ENCODE measurements around the gene AKR1E2. TPM values are rescaled to one million over a fixed set of nuclear protein-coding genes. Genes with fewer than 3 reads are reported as not detected.
A peak's percentile ranks its signal among the peaks of the same experiment; 100 is the strongest.

The AKR1E2 gene
- total RNA-seq, 2 donors from 2014 or later, result 1.8 to 16.2 TPM

DNA sequence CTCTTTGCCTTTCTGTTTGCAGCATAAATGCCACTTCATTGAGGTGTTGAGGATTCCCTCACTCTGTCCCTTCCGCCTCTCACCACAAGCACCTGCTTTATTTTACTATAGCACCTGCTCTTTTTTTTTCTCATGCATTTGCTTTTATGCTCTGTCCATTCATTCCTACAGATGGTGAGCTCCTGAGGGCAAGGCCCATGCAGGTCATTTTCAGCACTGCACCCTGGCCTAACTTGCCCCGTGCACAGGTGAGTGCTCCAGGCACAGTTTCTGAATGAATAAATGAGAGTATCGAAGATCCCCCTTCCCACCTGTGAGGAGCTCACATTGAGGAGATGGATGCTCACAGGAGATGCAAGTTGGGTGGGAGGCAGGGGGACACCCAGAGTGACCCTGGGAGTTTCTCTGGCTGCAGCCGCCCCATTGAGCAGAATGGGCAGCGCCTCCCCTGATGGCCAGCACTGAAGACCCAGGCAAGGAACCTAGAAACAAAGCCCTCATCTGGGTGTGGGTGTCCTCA lies 1.2 kb upstream of the AKR1E2 start:
- no peaks in the 10 kb centered on the region for H3K9me3 ChIP-seq
- no peaks in the 10 kb centered on the region for H3K36me3 ChIP-seq
- H3K4me1 ChIP-seq (replicated peaks), result no peaks in the 10 kb centered on the region
- DNase-seq (ENCODE audit: low spot score), result no peak
- no peak for TF ChIP-seq POLR2AphosphoS5 (IDR thresholded peaks at IDR 0.05)
- peaks cover 2% of the 10 kb centered on the region for H3K27me3 ChIP-seq (replicated peaks; ENCODE audit: insufficient read depth)
- WGBS, result 91% methylated on average over 4 of the region's 5 CpGs
- H3K27ac ChIP-seq, result no peak overlapping the region
- H3K4me3 ChIP-seq, result no peak overlapping the region
- intact Hi-C loops (cut with DNase I), result loop anchor here (10.0 kb wide), 1 partner anchor 610 kb away; no protein-coding TSS in a partner anchor

DNA sequence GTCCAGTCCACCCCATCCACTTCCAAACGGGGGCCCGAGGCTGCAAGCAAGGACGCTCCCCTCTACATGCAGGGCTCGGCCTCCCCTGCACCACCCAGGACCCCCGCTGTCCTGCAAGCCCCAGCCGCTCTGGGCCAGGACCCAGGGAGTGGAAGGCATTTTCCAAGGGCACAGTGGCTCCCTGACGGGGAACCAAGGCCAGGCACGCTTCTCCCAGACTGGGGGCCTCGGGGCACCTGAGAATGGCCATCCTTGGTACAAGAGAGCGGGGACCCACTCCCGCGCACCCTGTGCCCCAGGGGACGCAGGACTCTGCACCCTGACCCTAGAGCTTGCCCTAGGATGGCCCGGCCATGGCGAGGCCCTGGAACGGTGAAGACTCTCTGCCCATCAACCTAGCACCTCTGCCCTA lies 545 bp upstream of the AKR1E2 start:
- H3K27me3 ChIP-seq (replicated peaks; ENCODE audit: insufficient read depth), result peaks cover 2% of the 10 kb centered on the region
- no peaks in the 10 kb centered on the region for H3K36me3 ChIP-seq
- no peak overlapping the region for H3K27ac ChIP-seq
- intact Hi-C loops (cut with DNase I), result loop anchor here (10.0 kb wide), 1 partner anchor 609 kb away; no protein-coding TSS in a partner anchor
- no peak overlapping the region for H3K4me3 ChIP-seq
- no peak for DNase-seq (ENCODE audit: low spot score)
- H3K9me3 ChIP-seq, result no peaks in the 10 kb centered on the region
- TF ChIP-seq POLR2AphosphoS5 (IDR thresholded peaks at IDR 0.05) (no peak), POLR2A (IDR thresholded peaks at IDR 0.05) (no peak)
- TF ChIP-seq, protein P1, sequence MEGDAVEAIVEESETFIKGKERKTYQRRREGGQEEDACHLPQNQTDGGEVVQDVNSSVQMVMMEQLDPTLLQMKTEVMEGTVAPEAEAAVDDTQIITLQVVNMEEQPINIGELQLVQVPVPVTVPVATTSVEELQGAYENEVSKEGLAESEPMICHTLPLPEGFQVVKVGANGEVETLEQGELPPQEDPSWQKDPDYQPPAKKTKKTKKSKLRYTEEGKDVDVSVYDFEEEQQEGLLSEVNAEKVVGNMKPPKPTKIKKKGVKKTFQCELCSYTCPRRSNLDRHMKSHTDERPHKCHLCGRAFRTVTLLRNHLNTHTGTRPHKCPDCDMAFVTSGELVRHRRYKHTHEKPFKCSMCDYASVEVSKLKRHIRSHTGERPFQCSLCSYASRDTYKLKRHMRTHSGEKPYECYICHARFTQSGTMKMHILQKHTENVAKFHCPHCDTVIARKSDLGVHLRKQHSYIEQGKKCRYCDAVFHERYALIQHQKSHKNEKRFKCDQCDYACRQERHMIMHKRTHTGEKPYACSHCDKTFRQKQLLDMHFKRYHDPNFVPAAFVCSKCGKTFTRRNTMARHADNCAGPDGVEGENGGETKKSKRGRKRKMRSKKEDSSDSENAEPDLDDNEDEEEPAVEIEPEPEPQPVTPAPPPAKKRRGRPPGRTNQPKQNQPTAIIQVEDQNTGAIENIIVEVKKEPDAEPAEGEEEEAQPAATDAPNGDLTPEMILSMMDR (IDR thresholded peaks at IDR 0.05), result no peak
- 94% methylated on average over 13 of the region's 16 CpGs for WGBS
- H3K4me1 ChIP-seq (replicated peaks), result no peaks in the 10 kb centered on the region

DNA sequence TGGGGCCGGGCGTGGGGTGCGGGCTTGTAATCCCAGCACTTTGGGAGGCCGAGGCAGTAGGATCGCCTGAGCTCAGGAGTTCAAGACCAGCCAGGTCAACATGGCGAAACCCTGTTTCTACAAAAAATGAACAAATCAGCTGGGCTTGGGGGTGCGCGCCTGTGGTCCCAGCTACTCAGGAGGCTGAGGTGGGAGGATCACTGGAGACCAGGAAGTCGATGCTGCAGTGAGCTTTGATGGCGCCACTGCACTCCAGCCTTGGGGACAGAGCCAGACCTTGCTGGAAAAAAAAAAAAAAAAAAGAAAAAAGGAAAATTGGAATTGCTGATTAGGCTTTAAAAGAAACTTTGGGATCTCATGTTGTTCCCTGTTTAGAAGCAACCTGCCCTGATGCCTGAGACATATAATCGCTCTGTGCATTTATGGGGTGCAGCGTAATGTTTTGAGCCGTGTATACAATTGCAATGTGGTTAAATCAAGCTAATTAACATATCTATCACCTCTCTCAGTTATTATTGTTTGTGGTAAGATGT lies 851 bp downstream of the AKR1E2 start:
- intact Hi-C loops (cut with DNase I), result loop anchor here (10.0 kb wide), 1 partner anchor 608 kb away; no protein-coding TSS in a partner anchor
- Histone ChIP-seq H3K9me3 (no peaks in the 10 kb centered on the region), H3K36me3 (no peaks in the 10 kb centered on the region), H3K27ac (peak overlapping the region; percentile 73 to 74), H3K4me3 (peak overlapping the region; percentile 38 to 43), H3K4me1 (replicated peaks) (no peaks in the 10 kb centered on the region), H3K27me3 (replicated peaks; ENCODE audit: insufficient read depth) (peaks cover 2% of the 10 kb centered on the region)
- no peak for TF ChIP-seq POLR2A (IDR thresholded peaks at IDR 0.05)
- TF ChIP-seq, protein P1 (IDR thresholded peaks at IDR 0.05), result no peak
- TF ChIP-seq POLR2AphosphoS5 (IDR thresholded peaks at IDR 0.05), result no peak
- no peak for DNase-seq (ENCODE audit: low spot score)
- 45% methylated on average over 13 of the region's 13 CpGs for WGBS

DNA sequence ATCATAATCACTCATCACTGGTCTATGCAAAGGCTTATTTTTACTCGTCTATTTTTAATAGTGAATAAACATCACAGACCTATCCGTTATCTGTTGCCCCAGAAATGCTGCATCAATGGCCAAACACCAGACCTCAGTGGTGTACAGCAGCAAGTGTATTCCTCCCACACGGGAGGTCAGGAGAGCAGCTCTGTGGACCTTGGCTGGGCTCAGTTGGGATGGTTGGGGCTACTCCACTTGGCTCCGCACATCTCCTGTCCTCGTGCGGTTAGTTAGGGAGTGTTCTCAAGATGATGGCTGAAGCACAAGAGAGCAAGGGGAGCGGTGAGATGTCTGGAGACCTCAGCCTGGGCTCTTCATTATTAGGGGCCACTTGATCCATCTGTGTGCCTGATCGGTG lies 2.0 kb downstream of the AKR1E2 start:
- no peak for DNase-seq (ENCODE audit: low spot score)
- 69% methylated on average over 8 of the region's 8 CpGs for WGBS
- Histone ChIP-seq H3K27me3 (replicated peaks; ENCODE audit: insufficient read depth) (no peaks in the 10 kb centered on the region), H3K4me1 (replicated peaks) (no peaks in the 10 kb centered on the region), H3K27ac (no peak overlapping the region), H3K36me3 (no peaks in the 10 kb centered on the region), H3K9me3 (no peaks in the 10 kb centered on the region), H3K4me3 (no peak overlapping the region)
- TF ChIP-seq POLR2AphosphoS5 (IDR thresholded peaks at IDR 0.05) (no peak), POLR2A (IDR thresholded peaks at IDR 0.05) (no peak)
- TF ChIP-seq, protein P1 (IDR thresholded peaks at IDR 0.05), result no peak
- intact Hi-C loops (cut with DNase I), result loop anchor here (10.0 kb wide), 1 partner anchor 607 kb away; no protein-coding TSS in a partner anchor

DNA sequence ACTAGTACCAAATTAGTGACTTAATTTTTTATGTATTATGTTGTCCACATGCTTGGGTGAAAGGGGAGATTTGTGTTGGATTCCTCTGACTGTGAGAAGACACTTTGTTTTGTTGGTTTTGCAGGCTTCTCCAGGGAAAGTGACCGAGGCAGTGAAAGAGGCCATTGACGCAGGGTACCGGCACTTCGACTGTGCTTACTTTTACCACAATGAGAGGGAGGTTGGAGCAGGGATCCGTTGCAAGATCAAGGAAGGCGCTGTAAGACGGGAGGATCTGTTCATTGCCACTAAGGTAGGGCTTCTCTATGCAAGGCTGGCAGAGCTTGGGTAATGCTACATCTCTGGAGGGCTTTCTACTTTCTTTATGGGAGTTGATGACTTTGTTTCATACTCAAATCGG lies 4.5 kb downstream of the AKR1E2 start:
- Histone ChIP-seq H3K9me3 (no peaks in the 10 kb centered on the region), H3K27ac (no peak overlapping the region), H3K4me1 (replicated peaks) (no peaks in the 10 kb centered on the region), H3K27me3 (replicated peaks; ENCODE audit: insufficient read depth) (no peaks in the 10 kb centered on the region), H3K36me3 (no peaks in the 10 kb centered on the region), H3K4me3 (no peak overlapping the region)
- no peak for TF ChIP-seq POLR2A (IDR thresholded peaks at IDR 0.05)
- TF ChIP-seq, protein P1 (IDR thresholded peaks at IDR 0.05), result no peak
- TF ChIP-seq POLR2AphosphoS5 (IDR thresholded peaks at IDR 0.05), result no peak
- WGBS, result 90% methylated on average over 8 of the region's 8 CpGs
- DNase-seq (ENCODE audit: low spot score), result no peak
- intact Hi-C loops (cut with DNase I), result no loop called here
